HAP-1 (cell line): ENCODE data around the gene UFM1.
"Not testable (repeated sequence)": the region's sequence is repeated elsewhere in the genome, so short reads cannot be mapped to it uniquely, and the experiment has no call there.

Experiments
- DNase-seq, 2 experiments: peaks; one replicate each; pipeline ENCODE4 v3.0.0-alpha.2; 2016 to 2020; ENCODE audit warnings: low spot score in 2 of 2
- H3K27me3 ChIP-seq: fragments of 250-450 bp; sonication (Bioruptor Pico); 2 replicates; pipeline ENCODE4 v1.5.1; 2020; ENCODE audit warnings: low read depth, mild to moderate bottlenecking, moderate library complexity
- H3K36me3 ChIP-seq: fragments of 250-450 bp; sonication (Bioruptor Pico); replicated peaks from 2 replicates; pipeline ENCODE4 v1.5.1; 2020; ENCODE audit warnings: mild to moderate bottlenecking
- H3K4me1 ChIP-seq: fragments of 250-450 bp; sonication (Bioruptor Pico); 2 replicates; pipeline ENCODE4 v1.5.1; 2020; ENCODE audit warnings: mild to moderate bottlenecking
- H3K4me3 ChIP-seq: fragments of 250-450 bp; sonication (Bioruptor Pico); 2 replicates; pipeline ENCODE4 v1.5.1; 2020; ENCODE audit warnings: mild to moderate bottlenecking, moderate library complexity
- H3K9me3 ChIP-seq: fragments of 250-450 bp; sonication (Bioruptor Pico); 2 replicates; pipeline ENCODE4 v1.5.1; 2020; ENCODE audit warnings: mild to moderate bottlenecking, moderate library complexity
- in situ Hi-C: fragments of 300-500 bp; cut with MboI; formaldehyde crosslinking; loops from 3 replicates; pipeline ENCODE4 v1.14.3; 2020; ENCODE audit warnings: low sequenced_read_pairs, inconsistent platforms, mixed read lengths

Gene UFM1

DNA sequence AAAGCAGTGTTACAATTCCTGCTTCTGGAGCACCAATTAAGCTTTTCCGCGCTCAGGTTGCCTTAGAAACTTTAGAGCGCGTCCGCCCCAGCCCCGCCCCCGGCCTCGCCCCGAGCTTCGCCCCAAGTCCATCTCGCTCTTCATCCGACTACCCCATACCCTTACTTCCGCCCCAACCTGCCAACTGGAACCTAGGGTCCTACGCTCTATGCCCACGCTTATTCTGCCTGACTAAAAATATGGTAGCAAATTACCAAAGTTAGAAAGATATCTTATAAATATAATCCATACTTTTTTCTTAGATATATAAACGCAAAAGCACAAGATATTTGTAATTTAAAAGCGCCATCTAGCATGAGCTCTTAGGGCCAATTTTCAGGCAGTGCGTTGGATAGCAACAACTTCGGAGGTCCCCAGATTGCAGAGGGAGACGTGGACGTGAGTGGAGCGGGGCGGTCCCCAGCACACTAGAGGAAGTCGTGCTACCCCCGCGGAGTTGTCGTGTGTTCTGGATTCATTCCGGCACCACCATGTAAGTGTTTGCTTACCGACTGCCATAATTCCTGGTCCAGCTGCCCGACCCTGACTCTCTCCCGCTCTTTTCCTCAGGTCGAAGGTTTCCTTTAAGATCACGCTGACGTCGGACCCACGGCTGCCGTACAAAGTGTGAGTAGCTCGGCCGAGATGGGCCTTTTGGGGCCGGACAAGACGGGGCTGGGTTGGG is at the start of gene UFM1:
UFM1 (plus strand) TSS at position 462 of the 724 bp plus-strand sequence; CDS start at position 531, 69 bp downstream.
- in situ Hi-C loops = no loop called here
- Histone ChIP-seq H3K4me1 (peaks cover 14% of the 10 kb centered on the region), H3K27me3 (no peaks in the 10 kb centered on the region), H3K9me3 (no peaks in the 10 kb centered on the region), H3K36me3 (peaks cover 27% of the 10 kb centered on the region), H3K4me3 (peak within 1 kb of the TSS; percentile 86)
- peak; percentile 92 to 95 for DNase-seq

DNA sequence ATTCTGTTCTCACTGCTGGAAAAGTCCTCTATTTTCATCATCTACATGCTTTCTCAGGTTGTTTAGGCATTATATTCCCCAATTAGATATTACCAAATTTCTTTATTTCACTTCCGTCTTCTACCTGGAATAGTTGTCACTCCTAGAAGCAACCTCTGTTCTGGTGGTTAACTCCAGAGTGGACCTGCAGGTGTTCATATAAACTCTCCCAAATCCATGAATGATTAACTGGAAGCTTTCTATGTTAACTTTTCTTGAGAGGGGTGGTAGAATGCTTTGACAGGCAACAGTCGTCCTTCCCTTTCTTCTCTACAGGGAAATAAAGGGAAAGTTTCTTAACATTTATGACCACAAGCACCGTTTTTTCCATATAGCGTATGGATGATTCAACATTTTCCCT is 48.4 kb upstream of the UFM1 start:
- DNase-seq = no peak
- Histone ChIP-seq H3K9me3 (no peaks in the 10 kb centered on the region), H3K36me3 (no peaks in the 10 kb centered on the region), H3K27me3 (no peaks in the 10 kb centered on the region), H3K4me3 (no peak overlapping the region), H3K4me1 (no peaks in the 10 kb centered on the region)
- in situ Hi-C loops = no loop called here

DNA sequence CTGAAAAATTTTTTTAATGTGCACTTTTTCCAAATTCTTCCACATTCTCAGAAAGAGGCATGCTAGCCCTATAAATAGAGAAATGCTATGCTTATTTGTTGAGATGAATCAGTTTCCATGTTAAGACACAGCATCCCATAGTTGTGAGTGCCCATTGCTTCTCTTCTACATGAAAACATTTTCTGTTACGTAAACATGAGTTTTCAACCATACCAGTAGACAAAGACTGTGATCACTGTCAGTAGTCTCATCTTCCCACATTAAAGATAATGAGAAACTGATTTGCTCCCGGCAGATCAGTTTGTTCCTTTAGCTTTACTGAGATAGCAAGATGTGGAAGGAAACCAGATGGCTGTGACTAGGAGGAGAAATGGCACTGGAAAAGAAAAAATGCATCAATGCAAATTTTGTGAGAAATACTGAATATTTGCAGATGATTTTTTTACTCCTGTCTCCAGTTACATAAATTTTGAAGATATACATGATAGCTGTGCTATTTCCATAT is 45.8 kb upstream of the UFM1 start:
- DNase-seq = no peak
- no peaks in the 10 kb centered on the region for H3K4me1 ChIP-seq
- in situ Hi-C loops = no loop called here
- H3K36me3 ChIP-seq = no peaks in the 10 kb centered on the region
- H3K27me3 ChIP-seq = no peaks in the 10 kb centered on the region
- H3K4me3 ChIP-seq = no peak overlapping the region
- H3K9me3 ChIP-seq = no peaks in the 10 kb centered on the region

DNA sequence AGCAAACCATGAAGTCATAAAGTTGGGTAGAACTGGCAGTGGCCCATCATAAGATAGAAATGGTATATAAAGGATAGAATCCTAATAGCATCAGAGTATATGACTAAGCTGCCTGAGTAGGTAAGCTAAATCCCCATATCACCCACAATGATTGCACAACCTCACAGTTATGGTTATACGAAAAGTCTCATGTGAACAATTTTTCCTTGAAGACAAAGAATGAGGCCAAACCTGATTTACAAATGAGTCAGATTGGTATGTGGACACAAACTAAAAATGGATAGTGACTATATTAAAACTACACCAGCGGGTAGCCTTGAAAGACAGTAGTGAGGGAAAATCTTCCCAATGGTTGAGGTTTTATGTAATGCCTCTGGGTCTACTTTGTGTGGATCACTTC is 40.9 kb upstream of the UFM1 start:
- in situ Hi-C loops = no loop called here
- no peaks in the 10 kb centered on the region for H3K36me3 ChIP-seq
- DNase-seq = no peak
- H3K4me3 ChIP-seq = no peak overlapping the region
- no peaks in the 10 kb centered on the region for H3K27me3 ChIP-seq
- no peaks in the 10 kb centered on the region for H3K9me3 ChIP-seq
- H3K4me1 ChIP-seq = no peaks in the 10 kb centered on the region

DNA sequence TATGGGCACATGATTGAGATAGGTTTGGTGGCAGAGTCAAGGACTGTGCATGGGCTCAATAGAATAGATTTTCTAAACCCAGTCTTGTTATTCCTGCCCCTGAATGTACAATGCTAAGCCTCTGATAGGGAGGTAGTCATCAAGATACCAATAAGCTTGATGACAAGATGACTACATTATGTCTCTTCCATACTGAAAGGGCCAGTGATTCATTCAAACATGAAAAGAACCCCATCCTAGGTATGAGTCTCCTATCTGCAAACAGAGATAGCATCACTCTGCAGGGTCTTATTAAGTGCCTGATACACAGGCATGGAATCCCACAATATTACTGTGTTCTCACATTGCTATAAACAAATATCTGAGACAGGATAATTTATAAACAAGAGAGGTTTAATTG is 40.3 kb upstream of the UFM1 start:
- no peak for DNase-seq
- Histone ChIP-seq H3K4me1 (no peaks in the 10 kb centered on the region), H3K4me3 (no peak overlapping the region), H3K36me3 (no peaks in the 10 kb centered on the region), H3K9me3 (no peaks in the 10 kb centered on the region), H3K27me3 (no peaks in the 10 kb centered on the region)
- in situ Hi-C loops = no loop called here

DNA sequence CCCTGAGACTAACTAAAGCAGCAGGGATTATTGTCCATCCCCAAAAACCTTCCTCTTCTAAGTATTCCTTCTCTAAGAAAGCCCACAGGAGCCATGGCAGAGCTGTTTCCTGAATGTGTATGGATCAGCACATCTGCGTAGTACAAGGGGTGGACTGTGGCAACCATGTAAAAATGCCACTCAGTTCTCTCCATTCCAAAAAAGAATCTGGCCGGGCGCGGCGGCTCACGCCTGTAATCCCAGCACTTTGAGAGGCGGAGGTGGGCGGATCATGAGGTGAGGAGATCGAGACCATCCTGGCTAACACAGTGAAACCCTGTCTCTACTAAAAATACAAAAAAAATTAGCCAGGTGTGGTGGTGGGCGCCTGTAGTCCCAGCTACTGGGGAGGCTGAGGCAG is 38.5 kb upstream of the UFM1 start:
- in situ Hi-C loops, H3K4me1 ChIP-seq, H3K4me3 ChIP-seq, H3K9me3 ChIP-seq, H3K36me3 ChIP-seq, H3K27me3 ChIP-seq, DNase-seq: not testable (repeated sequence)

DNA sequence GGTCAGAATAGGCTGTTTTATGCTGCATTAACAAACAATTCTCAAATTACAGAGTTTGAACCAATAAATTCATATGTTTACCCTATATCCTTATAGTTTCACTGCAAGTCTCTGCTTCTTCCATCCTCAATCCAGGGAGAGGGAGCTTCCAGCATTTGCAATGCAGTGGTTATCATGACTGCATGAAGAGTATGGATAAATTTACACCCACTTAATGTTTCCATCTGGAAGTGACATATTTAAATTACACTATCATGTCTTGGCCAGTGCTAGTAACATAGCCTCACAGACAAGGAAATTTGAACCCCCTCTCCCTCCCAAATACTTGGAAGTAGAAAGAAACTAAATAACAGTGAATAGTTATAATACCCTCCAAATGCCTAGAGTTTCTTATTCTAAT is 33.5 kb upstream of the UFM1 start:
- H3K4me3 ChIP-seq = no peak overlapping the region
- no peak for DNase-seq
- in situ Hi-C loops = no loop called here
- no peaks in the 10 kb centered on the region for H3K27me3 ChIP-seq
- no peaks in the 10 kb centered on the region for H3K9me3 ChIP-seq
- no peaks in the 10 kb centered on the region for H3K4me1 ChIP-seq
- H3K36me3 ChIP-seq = no peaks in the 10 kb centered on the region

DNA sequence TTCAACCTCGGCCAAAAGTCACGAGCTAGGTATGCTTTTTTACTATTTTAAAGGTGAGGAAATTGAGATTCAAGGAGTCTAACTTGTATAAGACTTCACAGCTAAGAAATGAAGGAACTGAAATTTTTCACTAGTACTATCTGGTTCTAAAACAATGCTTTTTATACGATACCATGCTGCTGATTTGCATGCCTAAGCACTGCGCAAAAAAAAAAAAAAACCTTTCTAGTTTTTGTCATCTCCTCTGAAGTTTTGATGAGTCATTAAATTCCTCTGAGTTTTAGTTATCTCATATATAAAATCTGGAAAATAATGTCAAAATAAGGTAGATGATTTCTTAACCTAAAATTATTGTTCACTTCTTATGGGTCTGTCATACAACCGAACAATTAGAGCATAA is 28.0 kb upstream of the UFM1 start:
- H3K9me3 ChIP-seq = 0 out of 2 replicates have a peak, but pooled peaks cover 3% of the 10 kb centered on the region
- DNase-seq = no peak
- H3K36me3 ChIP-seq = no peaks in the 10 kb centered on the region
- H3K4me3 ChIP-seq = no peak overlapping the region
- no peaks in the 10 kb centered on the region for H3K27me3 ChIP-seq
- H3K4me1 ChIP-seq = no peaks in the 10 kb centered on the region
- in situ Hi-C loops = no loop called here

DNA sequence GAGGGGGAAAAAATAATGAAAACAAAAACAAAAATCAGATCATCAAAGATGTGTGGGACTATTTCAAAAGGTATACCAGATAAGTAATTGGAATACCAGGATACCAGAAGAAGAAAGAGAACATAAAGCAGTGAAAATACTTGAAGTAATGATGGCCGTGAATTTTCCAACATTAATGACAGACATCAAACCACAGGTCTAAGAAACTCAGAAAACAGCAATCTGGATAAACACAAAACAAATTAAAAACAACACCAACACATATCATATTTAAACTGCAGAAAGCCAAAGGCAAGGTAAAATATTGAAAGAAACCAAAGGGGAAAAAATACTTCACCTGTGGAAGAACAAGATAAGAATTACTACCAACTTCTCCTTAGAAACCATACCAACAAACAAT is 24.2 kb upstream of the UFM1 start:
- peaks cover 7% of the 10 kb centered on the region for H3K4me1 ChIP-seq
- in situ Hi-C loops = no loop called here
- no peaks in the 10 kb centered on the region for H3K27me3 ChIP-seq
- 0 out of 2 replicates have a peak, but pooled peaks cover 3% of the 10 kb centered on the region for H3K9me3 ChIP-seq
- DNase-seq = no peak
- H3K36me3 ChIP-seq = no peaks in the 10 kb centered on the region
- H3K4me3 ChIP-seq = no peak overlapping the region

DNA sequence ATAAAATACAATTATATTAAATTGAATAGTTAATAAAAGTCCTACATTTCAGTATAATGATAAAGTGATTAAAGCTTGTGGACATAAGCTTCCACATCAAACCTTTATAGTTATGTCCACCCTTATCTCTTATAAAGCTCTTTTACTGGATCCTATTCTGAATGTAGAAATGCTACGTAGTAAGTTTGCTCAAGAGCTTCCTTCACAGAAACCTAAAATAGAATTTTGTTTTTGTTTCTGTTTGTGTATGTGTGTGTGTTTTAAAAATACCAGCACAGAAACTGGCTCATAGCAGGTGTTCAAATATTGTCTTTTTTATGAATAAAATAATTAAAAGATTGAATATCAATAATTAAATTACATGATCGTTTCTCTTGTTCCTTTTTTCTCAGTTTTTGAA is 21.0 kb upstream of the UFM1 start:
- H3K4me3 ChIP-seq = no peak overlapping the region
- 0 out of 2 replicates have a peak, but pooled peaks cover 3% of the 10 kb centered on the region for H3K9me3 ChIP-seq
- peaks cover 7% of the 10 kb centered on the region for H3K4me1 ChIP-seq
- no peaks in the 10 kb centered on the region for H3K27me3 ChIP-seq
- in situ Hi-C loops = no loop called here
- no peaks in the 10 kb centered on the region for H3K36me3 ChIP-seq
- DNase-seq = no peak

DNA sequence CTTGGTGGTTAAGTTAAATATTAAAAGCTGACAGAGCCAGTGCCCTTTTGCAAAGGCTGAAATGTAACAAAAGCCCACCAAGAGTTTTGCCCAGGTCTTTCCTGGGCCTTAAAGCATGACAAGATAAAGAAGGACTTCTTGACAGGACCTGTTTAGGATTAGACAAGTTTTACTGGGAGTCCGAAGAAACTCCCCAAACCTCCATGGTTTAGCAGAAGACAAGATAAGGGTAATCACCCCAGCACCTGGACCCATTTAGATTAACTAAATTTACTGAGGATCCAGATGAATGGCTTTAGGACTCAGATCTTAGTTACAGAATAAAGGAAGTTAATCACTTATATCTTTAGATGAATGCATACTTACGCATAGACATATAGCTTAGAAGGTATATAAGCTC is 14.8 kb upstream of the UFM1 start:
- Histone ChIP-seq H3K4me1 (peaks cover 9% of the 10 kb centered on the region; the same call in 1 of the 2 replicates), H3K9me3 (no peaks in the 10 kb centered on the region), H3K36me3 (no peaks in the 10 kb centered on the region), H3K4me3 (no peak overlapping the region), H3K27me3 (no peaks in the 10 kb centered on the region)
- DNase-seq = no peak
- in situ Hi-C loops = no loop called here

DNA sequence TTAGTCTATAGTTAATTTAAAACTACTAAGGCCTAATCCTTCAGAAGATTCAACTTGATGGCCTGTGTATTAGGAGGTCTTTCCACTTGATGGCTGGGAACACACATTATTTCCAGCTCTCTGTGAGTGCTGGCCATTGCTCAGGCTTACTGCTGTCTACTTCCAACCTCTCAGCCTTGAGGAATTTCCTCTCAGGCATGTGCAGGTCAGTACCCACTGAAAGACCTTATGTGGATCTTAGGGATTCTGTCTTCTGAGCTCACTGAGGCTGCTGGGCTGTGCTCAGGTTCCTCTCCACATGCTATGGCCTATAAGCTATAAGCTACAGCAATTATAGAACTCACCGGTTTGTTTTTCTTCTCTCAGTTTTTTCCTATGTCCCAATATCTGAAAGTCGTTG is 11.6 kb upstream of the UFM1 start:
- H3K4me3 ChIP-seq = no peak overlapping the region
- H3K4me1 ChIP-seq = peaks cover 9% of the 10 kb centered on the region; the same call in 1 of the 2 replicates
- no peaks in the 10 kb centered on the region for H3K36me3 ChIP-seq
- H3K27me3 ChIP-seq = no peaks in the 10 kb centered on the region
- in situ Hi-C loops = no loop called here
- H3K9me3 ChIP-seq = no peaks in the 10 kb centered on the region
- no peak for DNase-seq

DNA sequence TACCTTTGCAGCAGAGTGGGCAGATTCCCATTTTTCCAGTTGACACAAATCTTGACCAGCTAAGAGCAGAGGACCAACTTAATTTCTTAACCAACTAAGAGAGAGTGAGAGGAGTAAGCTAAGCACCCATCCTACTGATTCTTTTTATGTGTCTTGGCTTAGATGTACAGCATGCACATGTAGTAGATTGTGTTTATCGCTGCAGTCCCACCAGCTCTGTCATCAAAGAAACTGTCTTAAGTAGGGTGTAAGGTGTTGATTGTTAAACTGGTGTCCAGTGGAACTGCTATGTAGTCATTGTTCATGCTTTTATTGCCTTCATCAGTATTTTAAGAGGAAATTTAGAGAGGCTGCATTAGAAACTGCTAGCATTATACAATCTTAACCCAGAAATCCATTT is 9.0 kb upstream of the UFM1 start:
- DNase-seq = no peak
- in situ Hi-C loops = no loop called here
- Histone ChIP-seq H3K9me3 (no peaks in the 10 kb centered on the region), H3K4me3 (no peak overlapping the region), H3K4me1 (peaks cover 9% of the 10 kb centered on the region; the same call in 1 of the 2 replicates), H3K36me3 (no peaks in the 10 kb centered on the region), H3K27me3 (no peaks in the 10 kb centered on the region)

DNA sequence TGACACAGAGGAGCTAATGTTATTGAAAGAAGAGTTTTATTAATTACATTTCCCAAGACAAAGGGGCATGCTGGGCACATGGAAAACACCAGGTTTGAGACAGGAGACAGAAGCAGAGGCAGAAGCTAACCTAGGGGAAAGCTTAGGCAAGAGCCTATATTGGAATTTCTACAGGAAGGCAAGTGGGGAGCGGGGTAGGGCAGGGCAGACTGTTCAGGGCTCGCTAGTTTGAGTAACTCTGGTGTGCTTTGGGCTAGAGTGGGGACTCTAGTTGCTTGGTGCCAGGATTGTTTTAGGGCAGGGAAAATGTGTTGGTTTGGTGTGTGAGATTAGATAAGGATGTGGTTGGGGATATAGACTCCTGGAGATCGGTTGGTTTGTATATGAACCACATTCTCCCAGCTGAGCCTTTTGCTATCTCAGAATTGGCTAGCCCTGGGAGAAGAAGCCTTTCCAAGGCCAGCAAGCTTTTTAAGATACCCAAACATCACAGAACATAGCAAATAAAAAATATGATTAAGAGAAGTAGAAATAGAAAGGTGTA is 8.4 kb upstream of the UFM1 start:
- Histone ChIP-seq H3K4me1 (peaks cover 7% of the 10 kb centered on the region; the same call in 1 of the 2 replicates), H3K4me3 (no peak overlapping the region), H3K36me3 (no peaks in the 10 kb centered on the region), H3K9me3 (no peaks in the 10 kb centered on the region), H3K27me3 (no peaks in the 10 kb centered on the region)
- DNase-seq = no peak
- in situ Hi-C loops = no loop called here
